Stimulated activated naive B cell treated with anti-CD40 and anti-IgM and Interleukin-4, amounts not matched to agents 10 μg/mL and 1 μg/mL and 100 μg/mL, for 72 hours (primary cell): Measurements from ENCODE around the gene KLKB1.

ENCODE experiments used
- ATAC-seq, 2 donors: fragments of 150-1000 bp; cut with Tn5 transposase; replicated peaks; 2 replicates each; pipeline ENCODE4 v1.10.0; 2021; ENCODE audit warnings: moderate library complexity in 1 of 2
- DNase-seq: peaks from one replicate; pipeline ENCODE4 v3.0.0; 2021
- H3K27ac Mint-ChIP-seq: one replicate; pipeline ENCODE4 v1.8.0; 2022; ENCODE audit warnings: mild to moderate bottlenecking, mixed read lengths
- H3K27me3 Mint-ChIP-seq, 2 donors: one replicate each; pipeline ENCODE4 v1.8.0; 2022; ENCODE audit warnings: mixed read lengths in 2 of 2
- H3K36me3 Mint-ChIP-seq, 2 donors: one replicate each; pipeline ENCODE4 v1.8.0; 2022; ENCODE audit warnings: mixed read lengths in 2 of 2, mild to moderate bottlenecking in 1 of 2
- H3K4me1 Mint-ChIP-seq, 2 donors: one replicate each; pipeline ENCODE4 v1.8.0; 2022; ENCODE audit warnings: mixed read lengths in 2 of 2, mild to moderate bottlenecking in 1 of 2
- H3K4me3 Mint-ChIP-seq, 2 donors: one replicate each; pipeline ENCODE4 v1.8.0; 2022; ENCODE audit warnings: mild to moderate bottlenecking in 2 of 2, mixed read lengths in 2 of 2, moderate library complexity in 1 of 2
- H3K9me3 Mint-ChIP-seq, 2 donors: one replicate each; pipeline ENCODE4 v1.8.0; 2022; ENCODE audit warnings: mixed read lengths in 2 of 2, mild to moderate bottlenecking in 1 of 2

Gene KLKB1

GRCh38 chr4:186227221-186227620 is at the start of gene KLKB1:
TSS of gene KLKB1 (plus strand) at chr4:186227507. CDS start at chr4:186228196, 689 bp downstream.
- H3K4me1 Mint-ChIP-seq, result no peaks in the 10 kb centered on the region
- peaks cover 15 to 20% of the 10 kb centered on the region in 2 donors for H3K27me3 Mint-ChIP-seq
- H3K9me3 Mint-ChIP-seq, result peaks cover 11 to 26% of the 10 kb centered on the region in 2 donors
- H3K27ac Mint-ChIP-seq, result no peak within 1 kb of the TSS
- DNase-seq (no peak), ATAC-seq (no peak)
- no peak within 1 kb of the TSS for H3K4me3 Mint-ChIP-seq
- peaks cover 12 to 24% of the 10 kb centered on the region in 2 donors for H3K36me3 Mint-ChIP-seq

- H3K27me3 Mint-ChIP-seq, result peaks cover 26 to 35% of the 10 kb centered on the region in 2 donors
- ATAC-seq (no peak), DNase-seq (no peak)
- no peak overlapping the region for H3K4me3 Mint-ChIP-seq
- H3K36me3 Mint-ChIP-seq, result peaks cover 0 to 6% of the 10 kb centered on the region in 2 donors
- peaks cover 7 to 21% of the 10 kb centered on the region in 2 donors for H3K4me1 Mint-ChIP-seq
- H3K27ac Mint-ChIP-seq, result no peak overlapping the region
- peaks cover 0 to 4% of the 10 kb centered on the region in 2 donors for H3K9me3 Mint-ChIP-seq
These were observed 39.2 kb upstream of the KLKB1 start for GRCh38 chr4:186188107-186188506.

- H3K4me3 Mint-ChIP-seq, result peak overlapping the region; percentile 88 to 98
- peaks cover 0 to 5% of the 10 kb centered on the region in 2 donors for H3K36me3 Mint-ChIP-seq
- ATAC-seq (no peak), DNase-seq (no peak)
- H3K4me1 Mint-ChIP-seq, result peaks cover 7 to 24% of the 10 kb centered on the region in 2 donors
- H3K27ac Mint-ChIP-seq, result no peak overlapping the region
- H3K9me3 Mint-ChIP-seq, result peaks cover 0 to 4% of the 10 kb centered on the region in 2 donors
- H3K27me3 Mint-ChIP-seq, result peaks cover 12 to 19% of the 10 kb centered on the region in 2 donors
These were observed 37.7 kb upstream of the KLKB1 start for GRCh38 chr4:186189656-186190055.

- Mint-ChIP-seq H3K27ac (peak overlapping the region; percentile 94), H3K4me3 (peak overlapping the region; percentile 88 to 98), H3K4me1 (peaks cover 7 to 24% of the 10 kb centered on the region in 2 donors), H3K27me3 (peaks cover 2 to 9% of the 10 kb centered on the region in 2 donors), H3K36me3 (peaks cover 0 to 8% of the 10 kb centered on the region in 2 donors), H3K9me3 (no peaks in the 10 kb centered on the region)
- ATAC-seq, result peak; percentile 47 to 52
- DNase-seq, result peak; percentile 39
These were observed 36.6 kb upstream of the KLKB1 start for GRCh38 chr4:186190581-186191199.

GRCh38 chr4:186191200-186192065 is 35.9 kb upstream of the KLKB1 start, which contains the start of gene CYP4V2:
TSS of gene CYP4V2 (plus strand) at chr4:186191567. CDS start at chr4:186191824, 257 bp downstream.
- Mint-ChIP-seq H3K27ac (peak within 1 kb of the TSS; percentile 94), H3K4me3 (peak within 1 kb of the TSS; percentile 94 to 98), H3K36me3 (peaks cover 7 to 14% of the 10 kb centered on the region in 2 donors), H3K4me1 (peaks cover 7 to 24% of the 10 kb centered on the region in 2 donors), H3K9me3 (no peaks in the 10 kb centered on the region), H3K27me3 (peaks cover 0 to 2% of the 10 kb centered on the region in 2 donors)
- ATAC-seq (peak; percentile 88 to 92), DNase-seq (peak; percentile 87)

- no peak for DNase-seq
- Mint-ChIP-seq H3K27ac (peak overlapping the region; percentile 92), H3K4me3 (peak overlapping the region; percentile 94 to 98), H3K27me3 (no peaks in the 10 kb centered on the region), H3K9me3 (no peaks in the 10 kb centered on the region), H3K4me1 (peaks cover 7 to 24% of the 10 kb centered on the region in 2 donors), H3K36me3 (peaks cover 10 to 19% of the 10 kb centered on the region in 2 donors)
- peak; percentile 10 to 15 for ATAC-seq
These were observed 35.2 kb upstream of the KLKB1 start for GRCh38 chr4:186192066-186192612.

- no peaks in the 10 kb centered on the region for H3K27me3 Mint-ChIP-seq
- H3K27ac Mint-ChIP-seq, result no peak overlapping the region
- ATAC-seq, result no peak
- H3K36me3 Mint-ChIP-seq, result peaks cover 12 to 22% of the 10 kb centered on the region in 2 donors
- no peaks in the 10 kb centered on the region for H3K9me3 Mint-ChIP-seq
- DNase-seq, result no peak
- peaks cover 7 to 24% of the 10 kb centered on the region in 2 donors for H3K4me1 Mint-ChIP-seq
- no peak overlapping the region for H3K4me3 Mint-ChIP-seq
These were observed 33.5 kb upstream of the KLKB1 start for GRCh38 chr4:186193851-186194250.

- no peaks in the 10 kb centered on the region for H3K27me3 Mint-ChIP-seq
- no peak overlapping the region for H3K4me3 Mint-ChIP-seq
- H3K4me1 Mint-ChIP-seq, result peaks cover 2 to 12% of the 10 kb centered on the region in 2 donors
- H3K9me3 Mint-ChIP-seq, result no peaks in the 10 kb centered on the region
- DNase-seq (no peak), ATAC-seq (no peak)
- H3K27ac Mint-ChIP-seq, result peak overlapping the region; percentile 62
- peaks cover 14 to 22% of the 10 kb centered on the region in 2 donors for H3K36me3 Mint-ChIP-seq
These were observed 31.2 kb upstream of the KLKB1 start for GRCh38 chr4:186196063-186196462.

GRCh38 chr4:186200516-186200915 is 26.8 kb upstream of the KLKB1 start:
- ATAC-seq (no peak), DNase-seq (no peak)
- H3K4me3 Mint-ChIP-seq, result no peak overlapping the region
- H3K36me3 Mint-ChIP-seq, result peaks cover 14 to 15% of the 10 kb centered on the region in 2 donors
- no peak overlapping the region for H3K27ac Mint-ChIP-seq
- no peaks in the 10 kb centered on the region for H3K27me3 Mint-ChIP-seq
- no peaks in the 10 kb centered on the region for H3K9me3 Mint-ChIP-seq
- peaks cover 6 to 22% of the 10 kb centered on the region in 2 donors for H3K4me1 Mint-ChIP-seq

GRCh38 chr4:186201010-186201409 is 26.3 kb upstream of the KLKB1 start:
- Mint-ChIP-seq H3K36me3 (peaks cover 11 to 12% of the 10 kb centered on the region in 2 donors), H3K4me3 (no peak overlapping the region), H3K9me3 (no peaks in the 10 kb centered on the region), H3K27ac (no peak overlapping the region), H3K27me3 (no peaks in the 10 kb centered on the region), H3K4me1 (peaks cover 6 to 25% of the 10 kb centered on the region in 2 donors)
- ATAC-seq (no peak), DNase-seq (no peak)

- DNase-seq, result peak; percentile 55
- Mint-ChIP-seq H3K27me3 (no peaks in the 10 kb centered on the region), H3K4me1 (peaks cover 6 to 27% of the 10 kb centered on the region in 2 donors), H3K27ac (peak overlapping the region; percentile 68), H3K4me3 (peak overlapping the region; percentile 2 to 39), H3K9me3 (no peaks in the 10 kb centered on the region), H3K36me3 (peaks cover 6 to 7% of the 10 kb centered on the region in 2 donors)
- ATAC-seq, result peak; percentile 89 to 98
These were observed 25.6 kb upstream of the KLKB1 start for GRCh38 chr4:186201535-186202230.

GRCh38 chr4:186202490-186203140 is 24.7 kb upstream of the KLKB1 start:
- Mint-ChIP-seq H3K4me3 (peak overlapping the region in 1 of 2 donors; percentile 14), H3K27ac (no peak overlapping the region), H3K9me3 (no peaks in the 10 kb centered on the region), H3K4me1 (peaks cover 6 to 27% of the 10 kb centered on the region in 2 donors), H3K36me3 (peaks cover 0 to 2% of the 10 kb centered on the region in 2 donors), H3K27me3 (no peaks in the 10 kb centered on the region)
- DNase-seq, result no peak
- ATAC-seq, result no peak

GRCh38 chr4:186203406-186203805 is 23.9 kb upstream of the KLKB1 start:
- peak in 1 of 2 donors; percentile 35 for ATAC-seq
- Mint-ChIP-seq H3K27ac (no peak overlapping the region), H3K4me3 (peak overlapping the region in 1 of 2 donors; percentile 85), H3K9me3 (no peaks in the 10 kb centered on the region), H3K4me1 (peaks cover 6 to 27% of the 10 kb centered on the region in 2 donors), H3K27me3 (no peaks in the 10 kb centered on the region), H3K36me3 (peaks cover under 1 to 2% of the 10 kb centered on the region in 2 donors)
- no peak for DNase-seq
